SU-DHL-6 (cell line): ENCODE measurements around the gene ANGPTL3.

Source experiments
- H2AFZ ChIP-seq: fragments of 200-600 bp; sonication (generic); 2 replicates; pipeline ENCODE4 v1.6.1; 2014; ENCODE audit warnings: low read depth, mild to moderate bottlenecking, moderate library complexity, mixed read lengths, antibody characterized with exemption, low read length; ENCODE audit not compliant: severe bottlenecking
- H3F3A ChIP-seq: fragments of 200-600 bp; shearing (Covaris generic); 2 replicates; pipeline ENCODE4 v1.6.0; 2016; ENCODE audit warnings: antibody characterized with exemption, mild to moderate bottlenecking; ENCODE audit not compliant: insufficient read depth
- H3K27ac ChIP-seq: fragments of 200-600 bp; sonication (generic); 2 replicates; pipeline ENCODE4 v1.5.1; 2016; ENCODE audit warnings: low read depth, mild to moderate bottlenecking, low read length, moderate library complexity, mixed read lengths
- H3K27me3 ChIP-seq: fragments of 200-600 bp; sonication (generic), shearing (Covaris generic); 2 replicates; pipeline ENCODE4 v1.6.0; 2014; ENCODE audit warnings: mild to moderate bottlenecking, low read length
- H3K36me3 ChIP-seq: fragments of 200-600 bp; sonication (generic); 2 replicates; pipeline ENCODE4 v1.6.1; 2014; ENCODE audit warnings: mild to moderate bottlenecking, low read length, mixed read lengths
- H3K4me2 ChIP-seq: fragments of 300-600, 200-600 bp; shearing (Covaris generic), sonication (generic); 2 replicates; pipeline ENCODE4 v1.6.0; 2014; ENCODE audit warnings: low read length, low read depth, mild to moderate bottlenecking; ENCODE audit not compliant: poor library complexity, severe bottlenecking
- H3K4me3 ChIP-seq: fragments of 200-600 bp; sonication (generic); 2 replicates; pipeline ENCODE4 v1.5.1; 2014; ENCODE audit warnings: antibody characterized with exemption, low read length, mild to moderate bottlenecking, mixed read lengths; ENCODE audit not compliant: insufficient read depth, poor library complexity, severe bottlenecking
- H3K79me2 ChIP-seq: fragments of 200-600 bp; sonication (generic); 2 replicates; pipeline ENCODE4 v1.6.1; 2014; ENCODE audit warnings: mild to moderate bottlenecking, low read length, moderate library complexity; ENCODE audit not compliant: insufficient read depth
- H3K9ac ChIP-seq: fragments of 200-600 bp; sonication (generic); 2 replicates; pipeline ENCODE4 v1.7.0; 2014; ENCODE audit warnings: mild to moderate bottlenecking, low read length
- H3K9me2 ChIP-seq: fragments of 200-600 bp; sonication (generic); replicated peaks from 2 replicates; pipeline ENCODE4 v1.6.1; 2014; ENCODE audit warnings: low read length; ENCODE audit not compliant: insufficient read depth
- H3K9me3 ChIP-seq: fragments of 200-600 bp; sonication (generic); 2 replicates; pipeline ENCODE4 v1.6.1; 2014; ENCODE audit warnings: low read length, mixed read lengths; ENCODE audit not compliant: insufficient read depth
- H4K20me1 ChIP-seq: fragments of 200-600 bp; sonication (generic); 2 replicates; pipeline ENCODE4 v1.6.1; 2014; ENCODE audit warnings: low read depth, mild to moderate bottlenecking, antibody characterized with exemption, low read length, moderate library complexity, mixed read lengths
- CTCF ChIP-seq: fragments of 200-600 bp; sonication (generic); IDR thresholded peaks from one replicate; pipeline ENCODE4 v1.5.1; 2017; ENCODE audit warnings: antibody characterized with exemption, mild to moderate bottlenecking, low read length, moderate library complexity; ENCODE audit not compliant: insufficient read depth, poor library complexity, severe bottlenecking
- EZH2phosphoT487 ChIP-seq: fragments of 200-600 bp; sonication (generic), shearing (Covaris generic); conservative IDR thresholded peaks from 2 replicates; pipeline ENCODE4 v1.6.1; 2018; ENCODE audit warnings: mild to moderate bottlenecking, antibody characterized with exemption, low read length, moderate library complexity, mixed read lengths

ANGPTL3 gene

GRCh38 chr1:62590970-62591368, 6.4 kb upstream of the ANGPTL3 start:
- Histone ChIP-seq H3K4me2 (no peak overlapping the region), H3K9me3 (no peaks in the 10 kb centered on the region), H3K36me3 (no peaks in the 10 kb centered on the region), H3K27ac (no peak overlapping the region), H3K4me3 (no peak overlapping the region), H3K27me3 (no peaks in the 10 kb centered on the region), H3K9ac (no peak overlapping the region), H3K9me2 (no peaks in the 10 kb centered on the region), H3F3A (no peaks in the 10 kb centered on the region), H3K79me2 (no peaks in the 10 kb centered on the region), H4K20me1 (no peaks in the 10 kb centered on the region), H2AFZ (no peak overlapping the region)
- TF ChIP-seq EZH2phosphoT487 (no peak), CTCF (no peak)

GRCh38 chr1:62593825-62594394, 3.4 kb upstream of the ANGPTL3 start:
- no peaks in the 10 kb centered on the region for H3K79me2 ChIP-seq
- H2AFZ ChIP-seq = no peak overlapping the region
- H3K9me2 ChIP-seq = no peaks in the 10 kb centered on the region
- H3K9ac ChIP-seq = no peak overlapping the region
- no peaks in the 10 kb centered on the region for H3K9me3 ChIP-seq
- TF ChIP-seq EZH2phosphoT487 (no peak), CTCF (no peak)
- H3K4me2 ChIP-seq = no peak overlapping the region
- H3K27me3 ChIP-seq = no peaks in the 10 kb centered on the region
- H3K4me3 ChIP-seq = no peak overlapping the region
- H4K20me1 ChIP-seq = no peaks in the 10 kb centered on the region
- H3K27ac ChIP-seq = no peak overlapping the region
- no peaks in the 10 kb centered on the region for H3F3A ChIP-seq
- H3K36me3 ChIP-seq = no peaks in the 10 kb centered on the region

- Histone ChIP-seq H3K79me2 (no peaks in the 10 kb centered on the region), H3K9ac (no peak overlapping the region), H3K9me2 (no peaks in the 10 kb centered on the region), H3K27me3 (no peaks in the 10 kb centered on the region), H3K4me3 (no peak overlapping the region), H4K20me1 (no peaks in the 10 kb centered on the region), H2AFZ (no peak overlapping the region), H3K9me3 (no peaks in the 10 kb centered on the region), H3K36me3 (no peaks in the 10 kb centered on the region), H3K4me2 (no peak overlapping the region), H3F3A (no peaks in the 10 kb centered on the region), H3K27ac (no peak overlapping the region)
- TF ChIP-seq CTCF = no peak
- TF ChIP-seq EZH2phosphoT487 = no peak
These were observed 1.7 kb upstream of the ANGPTL3 start for GRCh38 chr1:62595647-62596046.
